Loucy (cell line): ENCODE results near the gene AK2.

ENCODE experiments used
- EZH2phosphoT487 ChIP-seq: fragments of 200-600 bp; IDR thresholded peaks from 2 replicates; pipeline ENCODE4 v1.6.1; 2018; ENCODE audit warnings: antibody characterized with exemption, mild to moderate bottlenecking, moderate library complexity, borderline replicate concordance
- TF ChIP-seq, protein P1 (sequence below): fragments of 200-600 bp; sonication (generic); conservative IDR thresholded peaks from 2 replicates; pipeline ENCODE4 v1.5.1; 2014; ENCODE audit warnings: mild to moderate bottlenecking, antibody characterized with exemption, low read length

DNA sequence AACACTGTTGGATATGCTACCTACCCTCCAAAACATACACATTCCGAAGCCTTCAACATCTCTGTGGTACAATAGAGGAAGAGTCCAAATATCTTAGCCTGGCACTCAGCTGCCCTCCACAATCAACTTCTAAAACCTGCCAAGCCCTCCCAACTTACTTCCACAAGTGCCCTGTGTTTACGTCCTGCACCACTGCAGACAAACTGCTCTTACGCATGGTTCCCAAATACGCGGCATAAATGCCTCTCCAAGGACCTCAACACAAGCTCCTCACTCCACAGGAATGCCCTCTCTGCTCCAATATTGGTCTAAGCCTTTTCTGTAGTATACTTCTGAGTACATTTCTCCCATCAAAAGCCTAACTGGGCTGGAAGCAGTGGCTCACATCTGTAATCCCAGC lies 6.8 kb downstream of the AK2 start:
- TF ChIP-seq, protein P1, sequence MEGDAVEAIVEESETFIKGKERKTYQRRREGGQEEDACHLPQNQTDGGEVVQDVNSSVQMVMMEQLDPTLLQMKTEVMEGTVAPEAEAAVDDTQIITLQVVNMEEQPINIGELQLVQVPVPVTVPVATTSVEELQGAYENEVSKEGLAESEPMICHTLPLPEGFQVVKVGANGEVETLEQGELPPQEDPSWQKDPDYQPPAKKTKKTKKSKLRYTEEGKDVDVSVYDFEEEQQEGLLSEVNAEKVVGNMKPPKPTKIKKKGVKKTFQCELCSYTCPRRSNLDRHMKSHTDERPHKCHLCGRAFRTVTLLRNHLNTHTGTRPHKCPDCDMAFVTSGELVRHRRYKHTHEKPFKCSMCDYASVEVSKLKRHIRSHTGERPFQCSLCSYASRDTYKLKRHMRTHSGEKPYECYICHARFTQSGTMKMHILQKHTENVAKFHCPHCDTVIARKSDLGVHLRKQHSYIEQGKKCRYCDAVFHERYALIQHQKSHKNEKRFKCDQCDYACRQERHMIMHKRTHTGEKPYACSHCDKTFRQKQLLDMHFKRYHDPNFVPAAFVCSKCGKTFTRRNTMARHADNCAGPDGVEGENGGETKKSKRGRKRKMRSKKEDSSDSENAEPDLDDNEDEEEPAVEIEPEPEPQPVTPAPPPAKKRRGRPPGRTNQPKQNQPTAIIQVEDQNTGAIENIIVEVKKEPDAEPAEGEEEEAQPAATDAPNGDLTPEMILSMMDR: no peak
- no peak for TF ChIP-seq EZH2phosphoT487
